Raji (cell line): Measurements from ENCODE around the gene USP20.

ENCODE experiments used
- POLR2A ChIP-seq: IDR thresholded peaks from 2 replicates; pipeline ENCODE4 v1.6.1; 2011; ENCODE audit warnings: low read depth, low read length, control low read depth; ENCODE audit not compliant: insufficient read depth

The USP20 gene

DNA sequence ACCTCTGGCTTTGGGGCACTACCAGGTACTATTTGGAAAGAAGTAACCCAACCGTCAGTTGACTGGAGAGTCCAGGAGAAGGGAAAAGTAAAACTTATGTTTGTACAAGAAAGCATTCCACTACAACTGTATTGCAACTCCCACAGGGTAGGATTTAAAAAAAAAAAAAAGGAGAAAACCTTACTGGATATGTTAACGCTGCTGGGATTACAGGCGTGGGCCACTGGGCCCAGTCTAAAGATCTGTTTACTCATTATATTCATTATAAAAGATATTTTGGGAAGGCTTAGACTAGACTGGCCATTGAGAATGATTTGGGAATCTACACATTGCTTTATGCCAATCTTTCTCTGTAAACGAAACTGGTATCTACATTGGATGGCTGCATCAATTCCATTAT, 86.6 kb downstream of the USP20 start:
- TF ChIP-seq POLR2A, result no peak

DNA sequence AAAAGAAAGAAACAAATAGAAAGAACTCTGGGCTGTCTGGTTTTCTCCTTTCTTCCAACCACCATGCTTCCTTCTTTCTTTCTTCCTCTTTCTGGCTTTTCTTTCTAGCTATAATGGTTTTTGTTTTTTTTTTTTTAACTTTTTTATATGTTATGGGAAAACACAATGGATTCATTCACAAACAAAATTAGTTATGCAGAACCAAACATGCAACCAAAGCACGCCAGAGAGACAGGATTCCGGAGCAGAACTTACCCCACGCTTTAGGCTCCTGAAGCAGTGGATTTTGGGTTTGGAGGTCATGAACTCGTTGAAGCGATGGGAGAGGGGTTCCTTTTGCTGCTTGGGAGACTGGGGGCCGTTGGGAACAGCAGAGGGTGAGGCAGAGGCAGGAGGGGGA, 88.3 kb downstream of the USP20 start:
- no peak for TF ChIP-seq POLR2A

DNA sequence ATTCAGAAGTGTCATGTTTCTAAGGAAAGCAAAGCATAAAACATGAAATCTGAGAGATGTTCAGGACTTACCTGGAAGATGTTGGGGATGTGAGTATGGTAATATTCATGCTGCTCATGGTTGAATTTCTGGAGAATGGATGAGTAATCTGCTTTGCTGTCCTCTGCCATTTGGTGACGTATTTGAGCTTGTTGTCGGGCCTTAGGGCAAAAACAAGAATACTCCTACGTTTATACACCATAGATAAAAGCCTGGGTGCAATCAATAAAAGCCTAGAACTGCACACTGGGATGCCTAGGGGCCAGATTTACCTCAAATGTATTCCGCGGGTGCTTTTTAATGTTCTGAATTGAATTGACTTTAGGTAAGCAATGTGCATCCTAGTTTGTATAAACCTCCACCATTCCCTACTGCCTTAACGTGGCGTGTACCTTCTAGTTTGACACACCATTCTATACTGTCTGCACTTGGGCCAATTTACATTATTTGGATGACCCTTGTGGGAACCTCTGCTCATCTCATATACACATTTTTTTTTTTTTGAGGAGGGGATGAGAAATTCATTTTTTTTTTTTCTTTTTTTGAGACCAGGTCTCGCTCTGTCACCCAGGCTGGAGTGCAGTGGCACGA, 94.4 kb downstream of the USP20 start:
- no peak for TF ChIP-seq POLR2A

DNA sequence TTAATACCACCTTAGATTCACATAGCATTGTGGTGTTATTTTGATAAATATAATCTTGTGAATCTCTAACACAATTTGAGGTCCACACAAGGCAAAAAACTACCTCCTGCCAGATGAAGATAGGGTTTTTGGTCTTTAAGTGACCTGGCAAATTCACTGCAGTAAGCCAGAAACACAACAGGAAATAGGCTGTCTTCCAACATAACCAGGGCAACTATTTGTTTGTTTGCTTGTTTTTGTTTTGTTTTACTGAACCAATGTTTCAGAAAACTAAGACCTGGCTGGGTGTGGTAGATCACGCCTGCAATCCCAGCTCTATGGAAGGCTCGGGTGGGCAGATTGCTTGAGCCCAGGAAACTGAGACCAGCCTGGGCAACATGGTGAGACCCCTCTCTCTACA, 95.5 kb downstream of the USP20 start:
- TF ChIP-seq POLR2A, result no peak
